ENCODE results near the gene PARD3. TPM values are rescaled to one million over a fixed set of nuclear protein-coding genes. Genes with fewer than 3 reads are reported as not detected.
"Not testable (repeated sequence)": the region's sequence is repeated elsewhere in the genome, so short reads cannot be mapped to it uniquely, and the experiment has no call there.

Gene PARD3
- total RNA-seq, 1 experiment from 2014 or later = 24.3 TPM

DNA sequence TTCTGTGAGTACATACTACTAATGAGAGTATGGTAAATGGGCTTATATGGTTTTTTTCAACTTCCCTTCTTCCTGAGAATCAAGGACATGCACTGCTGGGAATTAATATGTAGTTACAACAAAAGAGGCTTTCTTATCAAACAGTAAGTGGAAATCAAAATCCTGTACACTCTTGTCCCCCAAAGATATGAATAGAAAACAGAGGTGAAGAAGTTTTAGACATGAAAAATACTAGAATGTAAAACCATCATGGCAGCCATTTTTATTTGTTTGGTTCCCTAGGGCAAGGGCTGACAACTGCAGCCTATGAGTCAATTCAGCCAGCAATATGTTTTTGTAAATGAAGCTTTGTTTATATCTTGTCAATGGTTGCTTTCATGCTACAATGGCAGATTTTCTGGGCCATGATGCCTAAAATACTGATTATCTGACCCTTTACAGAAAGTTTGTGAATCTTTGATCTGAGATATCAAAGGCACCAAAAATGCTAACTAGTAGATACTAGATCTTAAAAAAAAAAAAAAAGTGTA lies 422.4 kb downstream of the PARD3 start:
- no peak for DNase-seq (ENCODE audit: low spot score)

DNA sequence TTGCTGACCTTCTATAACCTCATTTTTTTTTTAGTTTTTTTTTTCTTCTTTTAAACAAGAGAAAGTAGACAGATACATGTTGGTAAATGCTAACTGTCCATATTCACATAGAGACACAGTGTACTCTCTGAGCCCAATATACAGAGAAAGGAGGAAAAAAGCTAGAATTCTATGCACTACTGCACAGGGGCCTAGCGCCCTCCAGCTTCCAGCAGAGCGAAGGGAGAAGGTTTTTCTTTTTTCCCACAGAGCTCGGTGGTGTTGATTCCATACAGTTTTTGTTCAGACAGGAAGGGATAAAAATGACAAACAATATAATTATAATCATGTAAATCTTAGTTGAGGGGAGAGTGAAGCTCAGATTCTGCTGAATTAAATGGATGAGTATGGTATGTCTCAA lies 423.9 kb downstream of the PARD3 start:
- DNase-seq (ENCODE audit: low spot score) = not testable (repeated sequence)

DNA sequence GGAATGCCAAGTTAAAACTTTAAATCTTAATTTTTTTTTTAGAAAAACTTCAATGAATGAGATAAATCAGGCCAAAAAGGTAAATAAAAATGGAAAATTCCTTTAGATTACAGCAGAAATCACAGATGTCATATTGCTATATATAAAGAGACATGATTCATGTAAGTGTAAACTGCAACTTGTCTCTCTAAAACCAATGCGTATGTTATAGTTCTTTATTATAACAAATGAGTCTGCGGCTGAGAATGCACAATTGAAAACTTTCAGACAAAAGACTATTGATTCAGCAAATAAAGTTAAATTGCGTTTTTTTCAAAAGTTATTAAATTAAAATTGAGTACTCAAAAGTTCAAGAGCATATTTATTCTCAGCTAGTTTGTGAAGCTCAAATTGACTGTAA lies 425.3 kb downstream of the PARD3 start:
- no peak for DNase-seq (ENCODE audit: low spot score)

DNA sequence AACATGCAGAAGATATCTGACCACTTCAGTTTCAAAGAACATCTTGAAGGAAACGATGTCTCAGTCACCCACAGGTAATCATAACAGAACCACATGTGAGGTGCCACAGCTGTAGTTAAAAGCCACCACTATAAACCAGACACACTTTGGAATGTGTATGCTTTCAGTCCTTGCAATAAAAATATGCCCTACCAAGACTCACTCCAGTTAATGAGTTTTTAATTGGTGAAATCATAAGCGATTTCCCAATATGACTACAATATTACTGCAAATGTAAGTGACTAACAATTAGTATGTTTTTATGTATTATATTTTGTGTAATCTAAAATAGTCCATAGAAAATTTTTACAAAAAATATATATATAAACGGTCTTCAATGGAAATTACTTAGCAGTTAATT lies 428.2 kb downstream of the PARD3 start:
- DNase-seq (ENCODE audit: low spot score) = no peak

DNA sequence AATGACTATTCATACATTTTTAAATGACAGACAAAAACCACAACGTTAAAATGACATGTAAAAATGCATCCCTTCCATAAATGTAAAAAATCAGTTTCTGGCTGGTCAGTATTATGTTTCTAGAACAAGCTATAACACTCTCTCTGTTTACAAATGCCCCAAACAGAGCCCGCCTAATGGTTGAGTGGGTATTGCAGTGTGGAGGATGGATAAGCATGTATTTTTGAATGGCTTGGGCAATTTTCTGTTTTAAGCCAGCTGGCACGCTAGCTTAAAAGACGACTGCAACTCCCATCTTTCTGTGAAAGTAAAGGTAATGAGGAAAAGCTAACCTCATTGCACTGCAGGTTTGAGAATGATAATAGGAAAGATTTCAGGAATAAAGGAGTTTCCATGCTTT lies 430.7 kb downstream of the PARD3 start:
- no peak for DNase-seq (ENCODE audit: low spot score)

DNA sequence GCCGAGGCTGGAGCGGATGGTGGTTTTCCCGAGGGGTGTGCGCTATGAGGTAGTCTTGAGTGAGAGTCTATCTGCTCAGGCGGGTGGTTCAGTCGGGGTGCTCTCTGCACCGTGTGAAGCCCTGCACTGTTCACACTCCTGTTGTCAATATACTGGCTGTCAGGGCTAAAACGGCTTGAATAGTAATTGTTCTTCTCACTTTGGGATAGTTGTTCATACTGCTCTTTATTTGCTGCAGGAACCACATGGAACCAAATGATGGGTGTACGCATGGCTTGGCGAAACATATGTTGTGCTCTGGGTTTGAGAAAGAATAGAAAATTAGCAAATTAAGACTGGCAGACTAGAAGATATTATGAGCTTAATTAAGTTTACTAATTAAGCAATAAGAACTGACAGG lies 432.5 kb downstream of the PARD3 start:
- DNase-seq (ENCODE audit: low spot score) = no peak

DNA sequence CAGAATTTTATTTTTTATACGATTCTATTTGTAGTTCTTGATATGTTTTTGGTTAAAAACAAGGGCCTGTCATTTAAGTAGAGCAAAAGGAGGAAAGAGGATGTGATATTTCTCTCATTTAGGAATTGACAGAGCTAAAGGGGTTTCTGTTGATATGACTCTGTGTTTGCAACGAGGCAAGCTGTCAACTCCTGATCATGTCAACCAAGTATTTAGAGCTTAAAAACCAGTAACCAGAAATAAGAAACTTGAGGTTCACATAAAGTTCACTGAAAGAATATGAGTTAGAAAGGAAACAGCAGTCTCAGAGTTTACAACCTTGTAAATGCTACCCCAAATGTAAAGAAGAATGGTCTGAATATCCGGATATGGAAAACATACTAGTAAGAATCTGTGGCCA lies 434.2 kb downstream of the PARD3 start:
- no peak for DNase-seq (ENCODE audit: low spot score)

DNA sequence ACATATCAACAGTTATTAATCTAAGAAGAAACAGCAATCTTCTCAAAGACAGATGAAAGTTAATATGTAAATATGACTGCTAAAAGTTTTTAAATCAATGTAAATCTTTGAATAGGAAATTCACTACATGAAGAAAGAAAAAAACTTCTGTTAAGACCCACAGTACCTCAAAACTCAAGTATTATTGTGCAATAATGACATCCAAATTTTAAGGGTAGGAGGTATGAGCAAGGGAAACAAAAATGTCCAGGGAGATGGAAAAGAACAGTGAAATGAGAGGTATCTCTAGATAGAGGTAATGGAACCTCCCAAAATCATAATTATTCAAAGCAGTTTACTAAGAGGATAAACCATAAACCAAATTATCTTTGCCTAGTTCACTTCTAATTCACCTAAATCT lies 436.8 kb downstream of the PARD3 start:
- DNase-seq (ENCODE audit: low spot score) = no peak

DNA sequence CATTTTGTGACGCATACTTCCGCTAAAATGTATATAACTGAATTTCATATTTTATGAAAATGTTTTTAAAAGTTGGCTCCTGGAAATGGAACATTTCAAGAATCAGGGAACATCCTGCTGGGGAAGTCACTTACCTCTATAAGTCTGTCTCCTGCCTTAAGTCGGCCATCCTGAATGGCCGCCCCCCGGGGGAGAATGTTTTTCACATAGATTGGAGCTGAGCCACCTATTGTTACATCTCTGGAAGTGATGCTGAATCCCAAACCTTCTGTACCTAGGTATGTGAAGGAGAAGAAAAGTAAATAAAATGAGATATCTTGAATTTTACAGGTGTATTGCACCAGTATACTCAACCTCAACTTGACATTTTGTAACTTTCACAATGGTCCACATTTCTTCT lies 437.3 kb downstream of the PARD3 start:
- DNase-seq (ENCODE audit: low spot score) = no peak

DNA sequence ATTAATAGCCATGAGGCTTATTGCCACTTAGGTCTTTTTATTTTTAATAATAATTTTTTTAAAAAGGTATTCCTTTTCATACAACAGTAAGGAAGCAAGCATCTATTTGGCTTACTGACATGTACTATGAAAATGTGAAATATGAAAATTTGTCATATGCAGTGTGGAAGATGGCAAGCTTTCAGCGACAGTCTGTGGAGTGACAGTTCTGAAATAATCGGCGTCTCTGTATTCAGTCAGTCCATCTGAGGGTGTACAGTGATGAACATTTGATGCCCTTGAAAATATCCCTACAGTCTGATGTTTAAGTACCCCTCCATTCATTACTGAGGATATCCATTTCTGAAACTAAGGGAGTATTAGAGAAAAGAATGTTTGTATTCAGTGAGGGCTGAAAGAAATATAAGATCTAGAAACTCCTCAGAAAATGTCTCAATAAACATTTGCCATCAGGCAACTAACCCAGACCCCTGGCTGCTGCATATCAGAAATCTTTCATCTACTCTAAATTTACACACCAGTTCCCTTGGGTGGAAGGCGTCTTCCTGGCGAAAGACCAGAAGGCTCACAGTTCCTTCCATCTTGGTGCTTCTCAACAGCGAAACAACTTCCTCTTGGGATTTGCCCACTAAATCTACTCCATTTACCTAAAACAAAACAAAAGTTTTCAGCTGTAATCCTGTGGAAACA lies 440.6 kb downstream of the PARD3 start:
- DNase-seq (ENCODE audit: low spot score) = no peak

DNA sequence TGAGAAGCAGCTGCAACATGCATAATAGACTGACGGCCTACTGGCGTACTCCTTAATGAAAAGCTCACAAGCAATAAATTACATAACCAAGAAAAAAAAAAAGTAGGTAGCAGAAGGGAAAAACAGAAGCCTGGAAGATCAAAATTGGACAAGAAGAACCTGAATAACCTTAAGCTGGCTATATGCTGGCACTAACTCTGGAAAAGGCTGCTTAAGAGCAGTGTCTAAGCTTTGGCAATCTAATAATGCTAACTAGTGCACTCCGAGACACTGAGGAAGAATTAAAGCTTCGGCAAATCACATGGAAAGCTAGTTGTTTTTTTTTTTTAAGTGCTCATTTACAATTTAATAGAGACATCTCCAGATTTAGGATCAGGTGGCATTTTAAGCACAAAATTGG lies 441.9 kb downstream of the PARD3 start:
- DNase-seq (ENCODE audit: low spot score) = no peak

DNA sequence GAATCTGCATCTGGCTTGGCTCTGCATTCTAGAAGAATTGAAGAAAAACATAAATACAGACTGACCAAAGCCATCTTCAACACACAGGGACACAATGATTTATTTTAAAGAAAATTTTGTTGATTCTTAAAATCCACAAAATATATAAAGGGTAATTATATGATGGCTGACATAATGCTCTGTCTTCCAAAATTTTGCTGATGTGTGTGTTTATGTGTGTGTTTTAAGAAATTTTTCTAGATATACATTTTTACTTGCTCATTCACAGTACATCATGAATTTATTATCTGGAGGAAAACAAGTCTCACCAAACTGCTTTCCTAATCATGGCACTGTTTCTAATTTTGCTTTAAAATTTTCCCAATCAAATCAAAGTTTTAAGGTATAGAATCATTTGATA lies 442.6 kb downstream of the PARD3 start:
- no peak for DNase-seq (ENCODE audit: low spot score)

DNA sequence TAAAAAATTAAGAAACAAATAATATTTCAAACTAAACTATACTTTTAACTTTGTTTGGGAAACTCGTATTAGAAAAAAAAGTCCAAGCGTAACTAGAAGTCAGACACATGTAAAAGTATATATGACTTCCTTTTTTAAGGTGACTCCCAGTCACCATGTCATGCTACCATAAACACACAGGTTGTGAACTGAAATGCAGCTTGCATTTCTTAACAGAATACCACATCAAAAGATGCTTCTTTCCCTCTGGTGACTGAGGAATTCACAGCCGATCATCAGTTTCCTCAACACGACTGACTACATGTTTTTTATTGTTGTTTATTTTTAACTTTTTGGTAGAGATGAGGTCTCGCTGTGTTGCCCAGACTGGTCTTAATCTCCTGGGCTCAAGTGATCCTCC lies 445.0 kb downstream of the PARD3 start:
- no peak for DNase-seq (ENCODE audit: low spot score)

DNA sequence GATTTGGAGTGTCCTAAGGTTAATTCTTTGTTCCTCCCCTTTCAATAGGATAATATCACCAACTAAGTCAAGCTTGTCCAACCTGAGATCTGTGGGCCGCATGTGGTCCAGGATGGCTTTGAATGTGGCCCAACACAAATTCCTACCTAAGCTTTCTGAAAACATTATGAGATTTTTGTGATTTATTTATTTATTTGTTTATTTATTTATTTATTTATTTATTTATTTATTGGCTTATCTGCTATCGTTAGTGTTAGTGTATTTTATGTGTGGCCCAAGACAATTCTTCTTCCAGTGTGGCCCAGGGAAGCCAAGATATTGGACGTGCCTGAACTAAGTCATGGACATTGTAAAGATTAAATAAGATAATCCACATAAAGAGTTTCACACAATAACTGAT lies 446.0 kb downstream of the PARD3 start:
- no peak for DNase-seq (ENCODE audit: low spot score)

DNA sequence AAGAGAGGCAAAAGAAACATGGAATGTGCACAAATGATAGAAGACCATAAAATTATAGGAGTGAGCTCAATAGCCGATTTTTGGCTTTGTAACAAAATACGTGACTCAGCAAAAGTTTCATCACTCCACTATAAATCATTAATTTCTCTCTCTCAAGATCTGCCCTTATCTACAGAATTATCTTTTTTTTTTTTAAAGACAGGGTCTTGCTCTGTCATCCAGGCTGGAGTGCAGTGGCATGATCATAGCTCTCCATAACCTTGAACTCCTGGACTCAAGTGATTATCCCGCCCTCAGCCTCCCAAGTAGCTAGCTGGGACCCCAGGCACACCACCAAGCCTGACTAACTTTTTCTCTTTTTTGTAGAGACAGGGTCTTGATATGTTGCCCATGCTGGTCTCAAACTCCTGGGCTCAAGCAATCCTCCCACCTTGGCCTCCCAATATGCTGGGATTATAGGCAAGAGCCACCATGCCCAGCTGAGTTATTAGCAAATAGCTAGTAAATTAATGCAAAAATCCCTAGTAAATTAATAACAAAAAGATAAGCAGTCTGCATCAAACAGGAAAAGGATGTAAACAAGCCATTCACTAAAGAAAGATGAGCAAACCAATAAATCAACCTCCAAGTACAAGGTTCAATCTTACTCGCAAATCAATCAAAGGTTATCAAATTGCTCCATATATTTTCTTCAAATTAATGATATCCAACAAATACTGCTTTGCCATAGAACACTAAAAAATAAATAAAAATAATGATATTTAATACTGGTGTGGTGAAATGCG lies 450.7 kb downstream of the PARD3 start:
- DNase-seq (ENCODE audit: low spot score) = no peak

DNA sequence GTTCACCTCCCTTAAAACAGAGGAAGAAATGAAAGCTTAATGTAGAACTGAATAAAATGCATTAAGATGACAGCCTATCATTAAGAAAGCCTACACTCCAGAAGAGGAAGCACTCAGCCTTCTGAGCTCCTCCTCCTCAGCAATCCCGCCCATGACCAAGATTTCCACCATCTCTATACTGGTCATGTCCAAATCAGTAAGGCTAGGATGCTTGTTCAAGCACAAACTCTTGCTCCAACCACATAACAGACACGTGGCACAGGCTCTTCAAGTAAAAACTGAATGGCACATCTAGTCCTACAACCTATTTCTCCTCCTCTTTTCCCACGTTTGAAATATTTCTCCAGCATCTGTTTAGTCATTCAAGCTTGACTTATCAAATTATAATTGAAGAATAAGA lies 454.1 kb downstream of the PARD3 start:
- no peak for DNase-seq (ENCODE audit: low spot score)

DNA sequence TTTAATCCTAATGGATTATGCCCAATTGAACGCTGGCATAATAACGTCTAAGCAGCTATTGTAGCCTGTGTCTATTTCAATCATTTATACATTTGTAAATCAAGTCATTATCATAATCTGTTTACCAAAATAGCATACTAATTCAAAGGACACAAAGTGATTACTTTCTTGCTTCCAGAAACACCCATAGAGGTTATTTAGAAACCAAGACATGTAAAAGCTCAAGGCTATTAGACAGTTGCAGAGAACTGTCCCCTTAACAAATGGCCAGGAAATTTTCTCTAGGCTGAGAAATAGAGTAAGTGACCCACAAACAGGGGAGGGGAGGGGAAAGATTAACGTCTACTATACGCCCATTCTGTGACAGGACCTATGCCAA lies 455.7 kb downstream of the PARD3 start:
- no peak for DNase-seq (ENCODE audit: low spot score)

DNA sequence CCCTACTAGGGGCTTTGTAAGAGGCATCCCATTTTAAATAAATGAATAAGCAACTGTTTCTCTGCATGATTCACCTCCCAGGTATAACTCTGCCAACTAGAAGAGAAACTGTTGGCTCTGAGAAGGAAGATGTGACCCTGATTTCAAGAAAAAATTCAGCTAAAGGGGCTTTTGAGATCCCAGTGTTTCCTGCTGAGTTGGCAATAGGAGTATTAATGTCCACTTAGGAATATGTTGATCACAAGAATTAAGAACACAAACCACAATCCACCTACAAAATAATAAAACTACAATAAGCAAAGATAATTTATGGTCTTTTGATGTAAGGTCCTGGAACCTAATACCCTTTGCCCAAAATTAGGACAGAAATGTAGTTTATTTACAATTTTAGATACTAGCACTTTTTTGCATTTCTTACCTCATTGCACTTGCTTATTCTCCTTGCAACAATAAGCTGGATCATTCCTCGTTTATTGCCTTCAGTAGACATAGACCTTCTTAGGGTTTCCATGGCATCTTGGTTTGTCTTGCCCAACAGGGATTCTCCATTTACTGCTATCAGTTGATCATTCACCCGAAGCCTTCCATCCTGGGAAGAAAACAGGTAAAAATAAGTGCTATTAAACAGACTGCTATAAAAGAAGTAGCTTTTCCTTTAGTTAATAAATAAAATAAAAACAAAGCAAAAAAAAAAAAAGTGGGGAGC lies 456.2 kb downstream of the PARD3 start:
- DNase-seq (ENCODE audit: low spot score) = no peak

DNA sequence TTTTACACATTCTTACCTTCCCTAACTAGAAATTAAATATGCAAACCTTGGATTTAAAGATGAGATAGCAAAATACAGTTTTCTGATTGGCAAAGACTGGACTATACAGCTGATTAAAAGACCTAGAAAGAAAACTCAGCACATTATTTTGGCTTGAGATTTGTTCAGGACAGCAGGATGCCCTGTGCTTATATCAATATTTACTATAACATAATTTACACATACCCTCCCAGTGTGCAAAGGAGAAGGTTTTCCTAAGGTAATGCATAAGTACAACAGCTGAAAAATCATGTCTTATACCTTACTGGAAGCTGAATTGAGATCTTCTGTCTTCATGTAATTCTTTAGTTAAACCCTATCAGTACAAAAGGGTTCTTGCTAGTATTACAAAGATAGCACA lies 458.6 kb downstream of the PARD3 start:
- DNase-seq (ENCODE audit: low spot score) = no peak

DNA sequence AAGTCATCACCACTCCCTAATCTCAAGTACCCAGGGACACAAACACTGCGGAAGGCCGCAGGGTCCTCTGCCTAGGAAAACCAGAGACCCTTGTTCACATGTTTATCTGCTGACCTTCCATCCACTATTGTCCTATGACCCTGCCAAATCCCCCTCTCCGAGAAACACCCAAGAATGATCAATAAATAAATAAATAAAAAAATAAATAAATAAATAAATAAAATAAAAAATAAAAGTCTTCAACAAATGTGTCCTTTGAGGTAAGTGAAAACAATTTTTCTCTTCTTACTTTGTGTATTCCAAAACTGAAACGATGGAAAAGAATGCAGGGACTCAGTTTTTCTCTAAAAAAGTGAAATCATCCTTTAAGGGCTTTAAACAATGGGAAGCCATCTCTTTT lies 461.6 kb downstream of the PARD3 start:
- DNase-seq (ENCODE audit: low spot score) = not testable (repeated sequence)

DNA sequence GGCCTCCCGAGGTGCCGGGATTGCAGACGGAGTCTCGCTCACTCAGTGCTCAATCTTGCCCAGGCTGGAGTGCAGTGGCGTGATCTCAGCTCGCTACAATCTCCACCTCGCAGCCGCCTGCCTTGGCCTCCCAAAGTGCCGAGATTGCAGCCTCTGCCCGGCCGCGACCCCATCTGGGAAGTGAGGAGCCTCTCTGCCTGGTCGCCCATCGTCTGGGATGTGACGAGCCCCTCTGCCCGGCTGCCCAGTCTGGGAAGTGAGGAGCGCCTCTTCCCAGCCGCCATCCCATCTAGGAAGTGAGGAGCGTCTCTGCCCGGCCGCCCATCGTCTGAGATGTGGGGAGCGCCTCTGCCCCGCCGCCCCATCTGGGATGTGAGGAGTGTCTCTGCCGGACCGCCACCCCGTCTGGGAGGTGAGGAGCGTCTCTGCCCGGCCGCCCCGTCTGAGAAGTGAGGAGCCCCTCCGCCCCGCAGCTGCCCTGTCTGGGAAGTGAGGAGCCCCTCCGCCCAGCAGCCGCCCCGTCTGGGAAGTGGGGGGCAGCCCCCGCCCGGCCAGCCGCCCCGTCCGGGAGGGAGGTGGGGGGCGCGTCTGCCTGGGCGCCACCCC lies 462.4 kb downstream of the PARD3 start:
- not testable (repeated sequence) for DNase-seq (ENCODE audit: low spot score)

DNA sequence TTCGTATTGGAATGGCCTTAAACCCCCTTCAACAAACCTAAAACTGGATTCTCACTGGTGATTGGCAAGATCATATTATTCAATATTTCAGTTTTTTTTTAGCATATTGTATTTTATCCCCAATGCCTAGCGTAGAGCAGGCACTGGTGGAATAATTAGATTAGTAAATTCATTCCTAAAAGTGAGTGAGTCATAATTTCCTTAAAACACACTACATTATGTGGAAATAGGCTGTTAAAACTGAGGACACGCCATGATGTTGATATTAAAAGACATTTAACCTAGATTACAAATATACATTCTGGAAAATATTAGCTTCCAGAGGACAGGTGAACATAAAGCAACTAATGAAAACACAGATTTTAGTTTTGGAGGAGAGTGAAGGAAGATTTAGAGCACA lies 463.9 kb downstream of the PARD3 start:
- no peak for DNase-seq (ENCODE audit: low spot score)

Data from HT-29 (cell line).